G401.6 (cell line): ENCODE results near the gene HECW1.
"Not testable (repeated sequence)": the region's sequence is repeated elsewhere in the genome, so short reads cannot be mapped to it uniquely, and the experiment has no call there.

ENCODE experiments used
- FAIRE-seq: peaks from 2 replicates; lab custom pipeline; 2012; peaks lifted over from hg19 to GRCh38; lab: Jason Lieb, UNC

The HECW1 gene

GRCh38 chr7:43550427-43550826, 438.0 kb downstream of the HECW1 start:
- no peak for FAIRE-seq

GRCh38 chr7:43552122-43552521, 439.7 kb downstream of the HECW1 start:
- no peak for FAIRE-seq

- no peak for FAIRE-seq
Measured at GRCh38 chr7:43553999-43554398, 441.6 kb downstream of the HECW1 start.

GRCh38 chr7:43554423-43554822, 442.0 kb downstream of the HECW1 start:
- FAIRE-seq = no peak

GRCh38 chr7:43557831-43558495, 445.5 kb downstream of the HECW1 start:
- FAIRE-seq = no peak

- no peak for FAIRE-seq
Measured at GRCh38 chr7:43559171-43559945, 446.9 kb downstream of the HECW1 start.

GRCh38 chr7:43559946-43560335, 447.5 kb downstream of the HECW1 start:
- no peak for FAIRE-seq

GRCh38 chr7:43560742-43561330, 448.4 kb downstream of the HECW1 start:
- no peak for FAIRE-seq

- no peak for FAIRE-seq
Measured at GRCh38 chr7:43562383-43562782, 449.9 kb downstream of the HECW1 start.

GRCh38 chr7:43565786-43566185, 453.3 kb downstream of the HECW1 start:
- no peak for FAIRE-seq

- FAIRE-seq = no peak
Measured at GRCh38 chr7:43568529-43568928, 456.1 kb downstream of the HECW1 start.

- no peak for FAIRE-seq
Measured at GRCh38 chr7:43569424-43569823, 457.0 kb downstream of the HECW1 start.

- no peak for FAIRE-seq
Measured at GRCh38 chr7:43570688-43571365, 458.4 kb downstream of the HECW1 start.

GRCh38 chr7:43572516-43573049, 460.1 kb downstream of the HECW1 start:
- no peak for FAIRE-seq

GRCh38 chr7:43573832-43574231, 461.4 kb downstream of the HECW1 start:
- not testable (repeated sequence) for FAIRE-seq

GRCh38 chr7:43575506-43575905, 463.1 kb downstream of the HECW1 start:
- FAIRE-seq = peak; percentile 42

GRCh38 chr7:43576241-43576640, 463.8 kb downstream of the HECW1 start:
- FAIRE-seq = no peak

GRCh38 chr7:43577485-43577951, 465.1 kb downstream of the HECW1 start:
- no peak for FAIRE-seq

- no peak for FAIRE-seq
Measured at GRCh38 chr7:43582503-43583423, 470.3 kb downstream of the HECW1 start, which contains the start of gene STK17A. TSS of gene STK17A (plus strand) at chr7:43583108. CDS start at chr7:43583244, 136 bp downstream.

- FAIRE-seq = no peak
Measured at GRCh38 chr7:43583424-43584194, 471.2 kb downstream of the HECW1 start.
